GM18873 (cell line): ENCODE results near the gene SRPK3.
"Not testable (repeated sequence)": the region's sequence is repeated elsewhere in the genome, so short reads cannot be mapped to it uniquely, and the experiment has no call there.

ENCODE experiments used
- ATAC-seq: cut with Tn5 transposase; IDR thresholded peaks from one replicate; pipeline ENCODE4 v1.9.1; 2021; ENCODE audit warnings: mild to moderate bottlenecking, moderate library complexity, moderate number of reproducible peaks; ENCODE audit not compliant: unreplicated experiment, low FRiP score

Gene SRPK3

DNA sequence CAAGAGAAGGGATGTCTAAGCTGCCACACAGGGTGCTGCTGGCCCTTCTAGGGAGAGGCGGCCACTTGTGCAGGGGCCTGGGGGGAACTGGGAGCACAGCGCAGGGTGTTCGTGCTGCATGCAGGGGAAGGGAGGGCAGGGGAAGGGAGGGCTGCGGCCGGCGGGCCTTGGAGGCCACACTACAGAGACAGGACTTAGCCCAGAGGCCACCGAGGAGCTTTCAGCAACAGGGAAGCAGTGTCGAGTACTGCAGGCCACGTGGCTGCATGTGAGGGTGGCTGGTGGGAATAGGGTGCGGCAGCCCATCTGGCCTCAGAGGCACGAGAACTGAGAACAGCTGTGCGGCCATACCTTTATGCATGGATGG is 35.8 kb upstream of the SRPK3 start:
- not testable (repeated sequence) for ATAC-seq

- ATAC-seq = no peak
These were observed 34.5 kb upstream of the SRPK3 start for GRCh38 chrX:153746359-153746758.

GRCh38 chrX:153746991-153747390 is 33.9 kb upstream of the SRPK3 start:
- not testable (repeated sequence) for ATAC-seq

GRCh38 chrX:153749017-153749416 is 31.8 kb upstream of the SRPK3 start:
- not testable (repeated sequence) for ATAC-seq

DNA sequence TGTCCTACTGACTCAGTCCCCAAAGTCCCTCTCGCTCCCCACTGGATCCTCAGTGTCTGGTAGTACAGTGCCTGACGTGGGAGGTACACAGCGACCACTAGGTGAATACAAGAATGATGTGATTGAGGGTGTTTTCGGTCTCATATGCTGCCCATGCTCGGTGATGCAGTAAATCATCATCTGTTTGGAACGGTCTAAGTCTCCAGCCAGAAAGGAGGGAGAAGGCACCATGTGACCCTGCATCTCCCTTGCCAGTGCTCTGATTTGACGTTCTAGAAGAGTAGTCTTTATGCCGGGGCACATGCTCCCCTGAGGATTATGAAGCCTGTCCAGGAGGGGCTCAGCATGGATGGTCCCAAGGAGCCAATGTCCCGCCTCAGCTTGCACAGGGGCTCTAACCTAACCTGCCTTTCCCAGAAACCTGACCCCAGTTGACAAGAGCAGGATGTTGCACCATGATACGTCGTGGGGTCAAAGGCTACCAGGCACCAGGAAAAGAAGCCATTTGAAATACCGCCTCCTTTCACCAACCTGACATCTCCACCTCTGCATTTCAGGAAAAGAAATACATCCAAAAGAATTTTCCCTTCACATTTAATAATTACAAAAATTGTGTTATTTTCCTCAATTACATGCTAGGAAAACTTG is 30.6 kb upstream of the SRPK3 start:
- no peak for ATAC-seq

GRCh38 chrX:153755136-153755535 is 25.7 kb upstream of the SRPK3 start:
- ATAC-seq = no peak

GRCh38 chrX:153761863-153762262 is 19.0 kb upstream of the SRPK3 start:
- ATAC-seq = no peak

DNA sequence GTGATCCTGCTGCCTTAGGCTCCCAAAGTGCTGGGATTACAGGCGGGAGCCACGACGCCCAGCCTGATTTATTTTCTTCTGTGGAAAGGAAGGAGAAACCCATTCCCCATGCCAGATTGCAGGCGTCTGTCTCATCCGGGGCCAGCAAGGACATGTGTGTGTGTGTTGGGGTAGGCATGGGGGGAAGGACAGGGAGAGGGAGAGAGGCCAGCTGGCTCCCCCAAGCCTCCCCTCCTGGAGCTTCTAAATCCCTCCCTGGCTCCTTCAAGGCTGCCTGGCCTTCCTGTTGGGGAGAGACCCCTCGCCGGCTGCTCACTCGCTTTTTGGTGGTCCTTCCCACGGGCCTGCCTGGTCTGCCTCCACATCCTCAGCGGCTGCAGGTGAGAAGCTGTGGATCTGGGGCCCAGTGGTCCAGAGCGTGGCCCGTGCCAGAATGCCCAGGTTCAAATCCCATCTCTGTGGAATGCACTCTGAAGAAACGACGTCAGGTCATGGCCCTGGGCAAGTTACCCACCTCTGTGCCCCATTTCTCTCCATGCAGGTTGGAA is 18.1 kb upstream of the SRPK3 start:
- no peak for ATAC-seq

DNA sequence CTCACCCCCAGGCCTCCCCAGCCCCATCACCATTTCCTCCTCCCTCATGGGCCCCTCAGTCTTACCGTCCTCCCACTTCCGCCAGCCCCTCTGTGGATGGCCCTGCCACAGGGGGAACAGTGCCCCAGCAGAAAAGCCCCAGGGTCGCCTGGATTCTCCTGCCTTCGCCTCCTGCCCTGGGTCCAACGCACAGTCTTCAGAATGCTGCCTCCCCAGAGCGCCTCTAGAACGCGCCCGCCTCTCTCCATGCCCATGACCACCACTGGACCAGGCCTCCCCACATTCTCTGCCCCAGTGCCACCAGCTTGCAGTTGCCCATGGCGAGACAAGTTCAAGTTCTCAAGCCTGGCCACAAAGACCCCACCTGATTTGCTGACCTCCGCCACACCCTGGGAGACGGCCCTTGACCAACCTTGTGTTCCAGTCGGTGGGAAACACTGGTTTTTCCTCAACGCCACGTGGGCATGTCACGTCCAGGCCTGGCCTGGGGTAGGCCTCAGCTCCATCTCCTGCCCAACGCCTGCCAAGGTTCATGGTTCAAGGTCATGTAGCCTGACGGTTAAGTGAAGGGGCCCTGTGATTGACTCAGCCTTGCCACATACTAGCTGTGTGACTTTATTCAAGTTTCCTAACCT is 17.4 kb upstream of the SRPK3 start:
- ATAC-seq = no peak

DNA sequence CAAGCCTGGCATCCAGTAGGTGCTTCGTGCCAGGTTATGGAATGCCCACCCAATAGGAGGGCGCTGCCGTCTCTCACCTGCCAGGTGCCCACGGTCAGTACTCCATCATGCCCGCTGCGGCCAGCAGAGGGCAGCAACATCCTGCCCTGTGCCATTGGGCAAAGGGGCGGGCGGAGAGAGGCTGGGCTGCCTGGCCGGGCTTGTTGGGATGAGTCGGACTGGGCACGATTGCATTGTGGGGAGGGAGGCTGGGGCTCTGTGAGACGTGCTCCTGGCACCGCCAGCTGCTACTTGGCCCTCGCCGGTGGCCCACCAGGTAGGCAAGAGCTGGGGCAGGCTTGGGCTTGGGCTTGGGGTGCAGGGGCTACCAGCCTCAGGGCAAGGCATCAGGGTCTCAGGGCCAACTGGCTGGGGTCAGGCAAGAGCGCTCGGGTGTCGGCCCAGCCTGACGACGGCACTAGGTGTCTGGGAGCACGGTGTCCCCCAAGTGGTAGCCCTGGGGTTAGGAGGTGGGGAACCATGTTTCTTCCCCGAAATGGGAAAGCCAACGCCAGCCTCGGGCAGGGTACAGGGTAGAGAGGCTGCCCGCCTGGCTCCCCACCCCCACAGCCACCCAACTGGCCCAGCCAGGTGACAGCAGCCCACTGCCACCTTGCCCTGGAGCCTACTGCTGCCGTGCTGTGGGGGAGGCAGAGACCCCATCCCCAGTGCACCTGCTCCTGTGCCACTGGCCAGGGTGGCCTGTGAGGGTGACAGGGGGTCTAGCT is 16.7 kb upstream of the SRPK3 start, which contains the start of gene PLXNB3:
PLXNB3 (plus strand) TSS at position 261 of the 767 bp plus-strand sequence. CDS start 1,287 bp downstream, outside the sequence.
- peak; percentile 46 for ATAC-seq

- ATAC-seq = no peak
These were observed 16.1 kb upstream of the SRPK3 start for GRCh38 chrX:153764786-153765137.

DNA sequence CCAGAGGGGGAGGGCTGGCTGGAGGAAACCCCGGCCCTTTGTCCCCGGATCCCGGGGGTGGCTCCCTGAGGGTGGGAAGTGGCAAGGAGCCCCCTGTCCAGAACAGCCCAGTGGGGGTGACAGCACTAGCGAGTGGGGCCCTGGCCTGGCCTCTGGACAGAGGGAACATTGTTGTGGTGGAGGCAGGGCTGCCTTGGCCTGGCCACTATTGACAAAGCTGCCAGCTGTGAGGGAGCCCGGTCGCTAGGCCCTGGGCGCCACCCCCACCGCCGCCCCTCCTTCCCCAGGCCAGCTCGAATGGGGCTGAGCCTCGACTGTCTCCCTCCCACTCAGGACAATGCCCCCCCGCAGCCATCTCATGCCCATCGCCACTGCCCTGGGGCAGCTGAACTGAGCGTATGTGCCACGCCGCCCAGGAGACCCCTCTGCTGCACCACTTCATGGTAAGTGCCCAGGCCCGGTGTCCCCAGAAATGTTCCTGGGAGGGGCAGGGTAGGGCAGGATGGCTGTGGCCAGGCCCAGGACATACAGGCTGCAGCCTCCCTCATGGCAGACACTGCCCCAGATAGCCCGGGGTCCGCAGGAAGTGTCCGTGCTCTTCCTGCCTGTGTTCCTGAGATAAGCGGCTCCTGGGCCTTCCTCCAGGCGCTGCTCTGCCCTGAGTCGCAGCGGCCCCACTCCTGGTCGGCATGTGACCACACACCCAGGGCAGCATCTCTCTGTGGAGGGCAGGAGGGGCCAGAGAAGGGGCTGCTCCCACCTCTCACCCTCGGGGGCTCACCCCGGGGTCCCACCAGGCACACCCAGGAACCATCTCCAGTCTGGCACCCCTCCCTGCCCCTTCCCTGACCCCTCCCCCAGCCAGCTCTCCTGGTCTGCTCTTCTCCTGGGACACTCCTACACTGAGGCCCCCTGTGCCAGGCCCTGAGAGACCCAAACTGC is 15.4 kb upstream of the SRPK3 start:
- no peak for ATAC-seq

DNA sequence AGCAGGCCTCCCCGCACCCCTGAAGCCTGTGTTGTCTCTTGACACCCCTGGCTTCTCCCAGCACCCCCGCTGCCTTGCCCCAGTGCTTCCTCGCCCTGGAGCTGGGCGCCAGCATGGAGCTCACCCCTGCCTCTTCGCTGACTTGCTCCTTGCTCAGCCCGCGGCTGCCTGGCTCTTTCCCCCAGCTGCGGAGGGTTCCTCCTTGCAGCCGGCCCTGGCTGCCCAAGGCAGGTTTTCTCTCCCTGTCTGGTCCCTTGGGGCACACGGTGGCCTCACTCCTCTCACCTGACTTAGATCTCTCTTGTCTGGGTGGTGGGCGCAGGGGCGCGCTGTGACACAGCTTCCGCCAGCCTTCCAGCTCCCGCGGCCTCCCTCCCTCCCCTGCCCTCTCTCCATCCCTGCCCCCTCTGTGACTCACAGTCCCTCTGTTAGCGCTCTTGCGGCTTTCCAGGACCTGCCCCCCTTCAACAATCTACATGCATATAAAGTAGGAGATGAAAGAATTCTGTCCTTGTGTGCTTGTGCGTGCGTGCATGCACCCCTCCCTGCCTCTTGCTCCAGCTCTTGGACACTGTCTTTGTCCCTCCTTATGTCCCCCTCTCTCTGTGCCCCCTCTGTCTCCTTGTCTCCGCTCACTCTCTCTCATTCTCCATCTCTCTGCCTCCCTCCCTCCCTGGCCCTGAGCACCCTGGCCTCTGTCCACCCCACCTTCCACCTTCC is 14.6 kb upstream of the SRPK3 start:
- ATAC-seq = no peak

DNA sequence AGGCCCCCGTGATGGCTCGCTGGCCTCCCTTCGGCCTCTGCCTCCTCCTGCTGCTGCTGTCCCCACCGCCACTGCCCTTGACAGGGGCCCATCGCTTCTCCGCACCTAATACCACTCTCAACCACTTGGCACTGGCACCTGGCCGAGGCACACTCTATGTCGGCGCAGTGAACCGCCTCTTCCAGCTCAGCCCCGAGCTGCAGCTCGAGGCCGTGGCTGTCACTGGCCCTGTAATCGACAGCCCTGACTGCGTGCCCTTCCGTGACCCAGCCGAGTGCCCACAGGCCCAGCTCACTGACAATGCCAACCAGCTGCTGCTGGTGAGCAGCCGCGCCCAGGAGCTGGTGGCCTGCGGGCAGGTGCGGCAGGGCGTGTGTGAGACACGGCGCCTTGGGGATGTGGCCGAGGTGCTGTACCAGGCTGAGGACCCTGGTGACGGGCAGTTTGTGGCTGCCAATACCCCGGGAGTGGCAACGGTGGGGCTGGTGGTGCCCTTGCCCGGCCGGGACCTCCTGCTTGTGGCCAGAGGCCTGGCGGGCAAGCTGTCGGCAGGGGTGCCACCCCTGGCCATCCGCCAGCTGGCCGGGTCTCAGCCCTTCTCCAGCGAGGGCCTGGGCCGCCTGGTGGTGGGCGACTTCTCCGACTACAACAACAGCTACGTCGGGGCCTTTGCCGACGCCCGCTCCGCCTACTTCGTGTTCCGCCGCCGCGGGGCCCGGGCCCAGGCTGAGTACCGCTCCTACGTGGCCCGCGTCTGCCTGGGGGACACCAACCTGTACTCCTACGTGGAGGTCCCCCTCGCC is 13.8 kb upstream of the SRPK3 start:
- no peak for ATAC-seq

- no peak for ATAC-seq
These were observed 13.2 kb upstream of the SRPK3 start for GRCh38 chrX:153767674-153768055.

- no peak for ATAC-seq
These were observed 12.3 kb upstream of the SRPK3 start for GRCh38 chrX:153768311-153769157.

GRCh38 chrX:153769158-153769864 is 11.5 kb upstream of the SRPK3 start:
- ATAC-seq = no peak
